ENCODE data around the gene ZNF304.

The ZNF304 gene

GRCh38 chr19:57350877-57351805, at the start of gene ZNF304:
Gene ZNF304 (plus strand): TSS chr19:57351271. CDS start chr19:57351665, 394 bp downstream.
- peak; percentile 91 for FAIRE-seq
- peak; percentile 59 for TF ChIP-seq POLR2A (IDR thresholded peaks at IDR 0.05; ENCODE audit: low read depth, low read length)

GRCh38 chr19:57302020-57302465, 49.0 kb upstream of the ZNF304 start:
- FAIRE-seq (peak; percentile 96), DNase-seq (ENCODE audit: insufficient read length, low spot score) (peak; percentile 91)
- TF ChIP-seq POLR2A (IDR thresholded peaks at IDR 0.05; ENCODE audit: low read depth, low read length), result no peak

More at GRCh38 chr19:57350877-57351805, at the start of gene ZNF304:
- peak; percentile 97 for DNase-seq (ENCODE audit: insufficient read length, low spot score)

- DNase-seq (ENCODE audit: insufficient read length, low spot score), result no peak
- FAIRE-seq, result no peak
- TF ChIP-seq POLR2A (IDR thresholded peaks at IDR 0.05; ENCODE audit: low read depth, low read length), result no peak
Observed at GRCh38 chr19:57302727-57303401, 48.2 kb upstream of the ZNF304 start.

- FAIRE-seq, result no peak
- DNase-seq (ENCODE audit: insufficient read length, low spot score), result no peak
- TF ChIP-seq POLR2A (IDR thresholded peaks at IDR 0.05; ENCODE audit: low read depth, low read length), result no peak
Observed at GRCh38 chr19:57305056-57305455, 46.0 kb upstream of the ZNF304 start.

- DNase-seq (ENCODE audit: insufficient read length, low spot score), result no peak
- no peak for TF ChIP-seq POLR2A (IDR thresholded peaks at IDR 0.05; ENCODE audit: low read depth, low read length)
- no peak for FAIRE-seq
Observed at GRCh38 chr19:57308514-57308913, 42.6 kb upstream of the ZNF304 start.

- DNase-seq (ENCODE audit: insufficient read length, low spot score) (no peak), FAIRE-seq (no peak)
- no peak for TF ChIP-seq POLR2A (IDR thresholded peaks at IDR 0.05; ENCODE audit: low read depth, low read length)
Observed at GRCh38 chr19:57310792-57311191, 40.3 kb upstream of the ZNF304 start.

GRCh38 chr19:57314146-57314545, 36.9 kb upstream of the ZNF304 start:
- DNase-seq (ENCODE audit: insufficient read length, low spot score) (no peak), FAIRE-seq (no peak)
- no peak for TF ChIP-seq POLR2A (IDR thresholded peaks at IDR 0.05; ENCODE audit: low read depth, low read length)

- TF ChIP-seq POLR2A (IDR thresholded peaks at IDR 0.05; ENCODE audit: low read depth, low read length), result no peak
- FAIRE-seq, result no peak
- DNase-seq (ENCODE audit: insufficient read length, low spot score), result no peak
Observed at GRCh38 chr19:57317503-57317902, 33.6 kb upstream of the ZNF304 start.

- FAIRE-seq (no peak), DNase-seq (ENCODE audit: insufficient read length, low spot score) (no peak)
- no peak for TF ChIP-seq POLR2A (IDR thresholded peaks at IDR 0.05; ENCODE audit: low read depth, low read length)
Observed at GRCh38 chr19:57319869-57320179, 31.2 kb upstream of the ZNF304 start.

- FAIRE-seq, result peak; percentile 95
- TF ChIP-seq POLR2A (IDR thresholded peaks at IDR 0.05; ENCODE audit: low read depth, low read length), result peak; percentile 94
- DNase-seq (ENCODE audit: insufficient read length, low spot score), result peak; percentile 99
Observed at GRCh38 chr19:57320180-57321084, 30.6 kb upstream of the ZNF304 start, which contains the start of gene ZNF543. Gene ZNF543 (plus strand): TSS chr19:57320472. CDS start chr19:57320854, 382 bp downstream.

- DNase-seq (ENCODE audit: insufficient read length, low spot score) (no peak), FAIRE-seq (no peak)
- no peak for TF ChIP-seq POLR2A (IDR thresholded peaks at IDR 0.05; ENCODE audit: low read depth, low read length)
Observed at GRCh38 chr19:57321116-57321515, 30.0 kb upstream of the ZNF304 start.

GRCh38 chr19:57321751-57322150, 29.3 kb upstream of the ZNF304 start:
- no peak for TF ChIP-seq POLR2A (IDR thresholded peaks at IDR 0.05; ENCODE audit: low read depth, low read length)
- FAIRE-seq (no peak), DNase-seq (ENCODE audit: insufficient read length, low spot score) (no peak)

- TF ChIP-seq POLR2A (IDR thresholded peaks at IDR 0.05; ENCODE audit: low read depth, low read length), result no peak
- FAIRE-seq (no peak), DNase-seq (ENCODE audit: insufficient read length, low spot score) (no peak)
Observed at GRCh38 chr19:57324992-57325391, 26.1 kb upstream of the ZNF304 start.

Measured in H54 (cell line).